ENCODE measurements around the gene CDH13.

DNA sequence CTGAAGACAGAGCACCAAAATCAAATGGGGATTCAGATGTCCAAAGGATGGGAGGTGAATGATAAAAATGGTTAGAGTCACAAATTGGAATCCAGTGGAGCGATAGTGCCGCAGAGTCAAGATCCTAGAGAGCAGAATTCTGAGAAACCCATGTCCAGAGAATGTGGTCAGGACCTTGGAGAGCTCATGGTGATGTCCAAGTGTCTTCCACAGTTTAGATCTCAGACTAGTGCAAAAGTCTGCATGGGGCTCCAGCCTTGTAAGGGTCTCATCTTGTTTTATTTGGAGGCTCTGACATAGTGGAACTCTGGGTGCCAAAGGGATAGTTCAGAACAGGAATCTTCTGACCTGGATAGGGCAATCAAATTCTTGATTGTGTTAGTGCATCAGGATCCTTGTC is 935.1 kb downstream of the CDH13 start:
- TF ChIP-seq, protein P1, sequence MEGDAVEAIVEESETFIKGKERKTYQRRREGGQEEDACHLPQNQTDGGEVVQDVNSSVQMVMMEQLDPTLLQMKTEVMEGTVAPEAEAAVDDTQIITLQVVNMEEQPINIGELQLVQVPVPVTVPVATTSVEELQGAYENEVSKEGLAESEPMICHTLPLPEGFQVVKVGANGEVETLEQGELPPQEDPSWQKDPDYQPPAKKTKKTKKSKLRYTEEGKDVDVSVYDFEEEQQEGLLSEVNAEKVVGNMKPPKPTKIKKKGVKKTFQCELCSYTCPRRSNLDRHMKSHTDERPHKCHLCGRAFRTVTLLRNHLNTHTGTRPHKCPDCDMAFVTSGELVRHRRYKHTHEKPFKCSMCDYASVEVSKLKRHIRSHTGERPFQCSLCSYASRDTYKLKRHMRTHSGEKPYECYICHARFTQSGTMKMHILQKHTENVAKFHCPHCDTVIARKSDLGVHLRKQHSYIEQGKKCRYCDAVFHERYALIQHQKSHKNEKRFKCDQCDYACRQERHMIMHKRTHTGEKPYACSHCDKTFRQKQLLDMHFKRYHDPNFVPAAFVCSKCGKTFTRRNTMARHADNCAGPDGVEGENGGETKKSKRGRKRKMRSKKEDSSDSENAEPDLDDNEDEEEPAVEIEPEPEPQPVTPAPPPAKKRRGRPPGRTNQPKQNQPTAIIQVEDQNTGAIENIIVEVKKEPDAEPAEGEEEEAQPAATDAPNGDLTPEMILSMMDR (IDR thresholded peaks at IDR 0.05; ENCODE audit: borderline replicate concordance, extremely low read depth, low read length, poor library complexity, severe bottlenecking): no peak
- TF ChIP-seq EZH2 (IDR thresholded peaks at IDR 0.05; ENCODE audit: borderline replicate concordance, low read depth, low read length, severe bottlenecking): no peak
